HG02970 (cell line): ENCODE data around the gene ROBO1.

Source experiments
- ATAC-seq: cut with Tn5 transposase; IDR thresholded peaks from one replicate; pipeline ENCODE4 v1.9.1; 2021; ENCODE audit warnings: mild to moderate bottlenecking, moderate library complexity, moderate number of reproducible peaks; ENCODE audit not compliant: unreplicated experiment, low FRiP score

ROBO1 gene

DNA sequence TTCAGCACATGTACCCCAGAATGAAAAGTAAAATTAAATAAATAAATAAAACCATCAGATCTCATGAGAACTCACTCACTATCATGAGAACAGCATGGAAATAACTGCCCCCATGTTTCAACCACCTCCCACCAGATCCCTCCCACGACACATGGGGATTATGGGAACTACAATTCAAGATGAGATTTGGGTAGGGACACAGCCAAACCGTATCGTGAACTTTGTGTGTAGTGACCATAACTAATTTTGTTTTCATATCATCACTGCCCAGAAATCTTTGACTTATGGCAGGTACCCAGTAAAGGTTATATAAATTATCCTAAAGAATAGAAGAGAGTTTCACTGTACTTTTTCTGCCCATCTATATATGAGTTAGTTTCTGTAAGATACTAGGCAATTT lies 766.5 kb downstream of the ROBO1 start:
- no peak for ATAC-seq

GRCh38 chr3:78999139-78999538 lies 768.7 kb downstream of the ROBO1 start:
- no peak for ATAC-seq

GRCh38 chr3:78995087-78995486 lies 772.7 kb downstream of the ROBO1 start:
- no peak for ATAC-seq

GRCh38 chr3:78994174-78995027 lies 773.4 kb downstream of the ROBO1 start:
- no peak for ATAC-seq

- ATAC-seq, result no peak
Observed at GRCh38 chr3:78993375-78993774, 774.4 kb downstream of the ROBO1 start.

DNA sequence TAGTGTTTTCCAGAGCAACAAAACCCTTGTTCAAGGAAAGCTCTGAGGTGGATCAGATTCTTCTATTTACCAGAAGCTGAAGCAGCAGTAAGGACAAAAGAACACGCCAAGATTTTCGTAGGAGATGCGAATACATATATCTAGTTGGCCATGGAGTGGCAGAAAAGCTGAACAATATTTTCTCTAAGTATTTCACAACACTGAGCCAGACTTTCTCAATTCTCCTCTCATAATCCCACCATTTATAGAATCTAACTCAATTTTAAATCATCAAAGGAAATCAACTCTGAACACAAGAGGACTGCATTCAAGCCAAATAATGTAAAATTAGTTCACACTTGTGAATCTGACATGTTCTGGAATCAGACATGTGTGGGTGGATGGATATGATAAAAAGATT lies 775.0 kb downstream of the ROBO1 start:
- ATAC-seq, result no peak

GRCh38 chr3:78992400-78992799 lies 775.4 kb downstream of the ROBO1 start:
- no peak for ATAC-seq

DNA sequence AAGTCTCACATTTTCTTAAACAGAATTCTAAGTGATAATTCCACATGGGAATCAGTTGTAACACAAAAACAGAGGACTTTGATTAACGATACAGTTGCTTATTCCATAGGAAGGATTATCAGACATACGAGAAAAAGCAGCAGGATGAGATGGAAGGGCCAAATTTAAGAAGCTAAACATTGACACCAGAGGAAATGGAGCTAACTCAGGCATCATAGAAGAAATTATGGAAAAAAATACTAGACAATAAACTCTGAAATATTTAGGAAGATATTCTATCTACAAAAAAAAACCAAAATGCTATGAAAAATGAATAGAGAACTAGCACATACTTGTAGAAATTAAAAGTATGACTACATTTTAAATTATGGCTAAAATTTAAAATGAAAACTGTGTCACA lies 776.1 kb downstream of the ROBO1 start:
- ATAC-seq, result no peak

GRCh38 chr3:78990156-78990555 lies 777.6 kb downstream of the ROBO1 start:
- no peak for ATAC-seq

DNA sequence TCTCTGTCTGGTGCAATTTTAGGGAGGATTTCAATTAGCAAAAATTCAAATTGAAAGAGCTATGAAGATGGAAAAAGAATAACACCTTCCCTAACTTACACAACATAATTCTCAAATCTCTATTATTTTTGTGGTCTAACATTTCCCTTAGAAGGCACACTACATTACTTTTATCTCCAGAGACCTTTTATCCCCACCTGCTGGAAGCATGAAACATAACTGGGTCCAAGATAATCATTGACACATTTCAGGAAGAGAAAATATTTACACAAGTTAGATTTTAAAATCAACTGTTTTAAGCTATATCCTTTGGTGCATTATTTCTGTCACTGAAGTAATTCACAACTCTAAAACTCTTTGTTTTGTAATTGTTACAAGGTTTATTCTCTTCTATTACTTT lies 779.5 kb downstream of the ROBO1 start:
- no peak for ATAC-seq

- no peak for ATAC-seq
Observed at GRCh38 chr3:78986416-78987101, 781.2 kb downstream of the ROBO1 start.

DNA sequence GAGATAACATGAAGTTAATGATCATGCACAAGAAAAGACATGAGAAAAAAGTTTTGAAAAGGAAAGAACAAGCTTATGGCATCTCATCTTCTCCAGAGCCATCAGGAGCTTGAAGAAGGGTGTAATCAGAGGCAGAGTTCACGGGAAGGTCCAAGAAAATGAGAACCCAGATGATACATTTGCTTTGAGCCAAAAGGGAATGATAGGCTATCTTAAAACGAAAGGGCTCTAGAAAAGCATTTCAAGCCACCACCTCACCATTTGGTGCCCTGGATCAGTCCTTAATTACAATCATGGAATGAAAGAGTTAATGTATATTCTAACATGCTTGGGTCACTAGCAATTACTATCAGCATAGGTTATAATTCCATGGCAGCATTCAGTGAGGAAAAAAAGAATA lies 781.8 kb downstream of the ROBO1 start:
- no peak for ATAC-seq

GRCh38 chr3:78979028-78979427 lies 788.8 kb downstream of the ROBO1 start:
- ATAC-seq, result no peak

DNA sequence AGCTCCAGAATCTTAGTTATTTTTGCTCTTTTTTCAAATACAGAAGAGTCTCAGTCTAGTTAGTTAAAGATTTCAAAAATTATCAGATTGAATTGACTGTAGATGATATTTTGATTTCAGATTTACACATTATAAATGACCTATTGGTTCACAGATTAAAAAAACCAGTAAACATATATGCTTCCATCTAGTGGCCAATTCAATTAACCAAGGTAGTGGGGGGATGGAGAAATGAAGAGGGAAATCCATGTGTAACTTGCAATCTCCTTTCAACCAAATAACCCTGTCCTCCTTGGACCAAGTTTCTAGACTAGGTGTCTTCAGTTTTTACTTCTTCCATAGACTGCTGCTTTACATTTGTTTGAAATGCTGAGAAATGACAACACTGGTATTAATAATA lies 789.8 kb downstream of the ROBO1 start:
- no peak for ATAC-seq

GRCh38 chr3:78977073-78977472 lies 790.7 kb downstream of the ROBO1 start:
- ATAC-seq, result no peak

GRCh38 chr3:78976200-78976599 lies 791.6 kb downstream of the ROBO1 start:
- no peak for ATAC-seq

DNA sequence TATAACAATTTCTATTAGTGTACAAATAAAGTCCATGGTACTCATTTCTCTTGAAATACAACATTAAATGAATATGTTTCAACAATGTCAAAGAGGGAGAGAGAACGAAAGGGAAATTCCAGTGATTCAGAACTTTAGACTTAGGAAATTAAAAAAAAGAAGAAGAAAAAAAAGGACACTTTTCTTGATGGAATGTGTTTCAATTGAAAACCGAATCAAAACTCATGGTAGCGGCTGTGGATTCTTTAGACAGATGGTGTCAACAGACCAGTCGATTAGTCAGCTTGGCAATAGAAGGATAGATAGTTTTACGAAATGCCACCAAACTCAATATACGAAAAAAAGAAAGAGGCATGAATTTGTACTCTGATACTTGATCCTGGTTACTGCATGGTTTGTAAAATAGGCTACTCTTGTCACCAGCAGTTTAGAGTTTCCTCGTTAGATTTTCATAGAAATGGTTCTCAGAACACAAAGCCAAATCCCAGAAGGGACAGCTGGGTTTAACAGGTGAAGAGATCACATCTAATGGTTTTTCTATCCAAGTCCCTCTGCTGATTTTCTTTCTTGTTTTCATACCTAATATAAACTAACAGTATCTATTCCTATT lies 793.5 kb downstream of the ROBO1 start:
- no peak for ATAC-seq

GRCh38 chr3:78972617-78973301 lies 795.0 kb downstream of the ROBO1 start:
- ATAC-seq, result no peak

GRCh38 chr3:78970656-78971055 lies 797.1 kb downstream of the ROBO1 start:
- no peak for ATAC-seq

- ATAC-seq, result no peak
Observed at GRCh38 chr3:78969483-78969882, 798.3 kb downstream of the ROBO1 start.

DNA sequence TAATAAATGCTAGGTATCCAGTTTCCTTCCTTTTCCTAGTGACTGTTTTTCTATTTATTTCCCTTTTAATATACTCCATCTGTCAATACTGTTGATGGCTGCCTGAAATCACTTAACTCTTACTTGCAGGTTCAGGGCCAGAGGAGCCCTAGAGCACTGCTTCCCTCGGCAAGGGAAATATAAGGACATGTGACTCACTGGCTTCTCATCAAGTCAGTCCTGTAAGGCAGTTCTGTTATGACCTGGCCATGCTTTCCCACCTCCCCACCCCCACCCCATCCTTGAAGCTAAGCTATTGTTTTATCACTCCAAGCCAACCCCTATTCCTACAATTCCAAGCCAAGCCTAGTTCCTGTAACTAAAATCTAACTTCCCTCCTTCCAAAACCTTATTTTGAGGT lies 800.7 kb downstream of the ROBO1 start:
- no peak for ATAC-seq
